Measurements from ENCODE around the gene IRF7. TPM values are rescaled to one million over a fixed set of nuclear protein-coding genes. Genes with fewer than 3 reads are reported as not detected.

The IRF7 gene
- total and polyA plus RNA-seq, 4 donors = 15.7 to 62.4 (median 37.0) TPM

DNA sequence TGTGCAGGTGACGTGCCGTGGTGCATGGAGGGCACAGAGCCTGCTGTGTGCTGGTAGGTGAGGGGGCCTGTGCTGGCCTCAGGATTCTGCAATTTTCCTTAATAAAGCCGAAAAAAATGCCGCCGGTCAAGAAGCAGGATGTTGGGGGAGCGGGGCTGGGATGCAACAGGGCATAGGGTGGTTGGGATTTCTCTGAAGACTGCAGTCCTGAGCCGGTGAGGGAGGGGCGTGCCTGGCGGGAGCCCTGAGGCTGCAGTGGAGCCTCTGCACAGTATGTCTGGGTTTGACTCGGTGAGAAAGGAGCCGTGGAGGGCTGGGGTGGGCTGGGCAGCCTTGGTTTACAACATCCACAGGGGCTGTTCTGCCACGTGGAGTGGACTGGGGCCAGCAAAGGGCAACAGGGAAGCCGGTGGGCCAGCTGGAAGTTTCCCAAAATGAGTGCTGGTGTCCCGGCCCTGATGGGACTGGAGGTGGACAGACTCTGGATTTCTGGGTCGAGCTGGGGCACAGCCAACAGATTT is 7.7 kb upstream of the IRF7 start:
- peaks cover 4 to 21% (median 10%) of the 10 kb centered on the region in 4 donors for H3K4me1 ChIP-seq (ENCODE audit: control insufficient read depth in 4 of 4, insufficient read depth in 4 of 4, low read length in 3 of 4)
- H3K9ac ChIP-seq (ENCODE audit: low read depth in 1 of 2, low read length in 2 of 2) = no peak overlapping the region
- H3K9me3 ChIP-seq (ENCODE audit: control insufficient read depth in 4 of 4, low read length in 3 of 4) = no peaks in the 10 kb centered on the region
- peaks cover 0 to 3% (median 2%) of the 10 kb centered on the region in 4 donors for H3K36me3 ChIP-seq (ENCODE audit: control insufficient read depth in 4 of 4, insufficient read depth in 3 of 4, low read depth in 1 of 4, low read length in 3 of 4)
- no peak for TF ChIP-seq TAF1 (conservative IDR thresholded peaks at IDR 0.05)
- H3K27ac ChIP-seq (ENCODE audit: low read depth in 1 of 2, low read length in 2 of 2) = no peak overlapping the region
- no peak for DNase-seq (ENCODE audit: low spot score)
- WGBS = 80% methylated on average over 15 of the region's 15 CpGs
- H3K4me3 ChIP-seq (ENCODE audit: low read depth in 1 of 3, low read length in 3 of 3) = no peak overlapping the region
- no peaks in the 10 kb centered on the region for H3K27me3 ChIP-seq (ENCODE audit: control insufficient read depth in 4 of 4, insufficient read depth in 4 of 4, low read length in 3 of 4)

DNA sequence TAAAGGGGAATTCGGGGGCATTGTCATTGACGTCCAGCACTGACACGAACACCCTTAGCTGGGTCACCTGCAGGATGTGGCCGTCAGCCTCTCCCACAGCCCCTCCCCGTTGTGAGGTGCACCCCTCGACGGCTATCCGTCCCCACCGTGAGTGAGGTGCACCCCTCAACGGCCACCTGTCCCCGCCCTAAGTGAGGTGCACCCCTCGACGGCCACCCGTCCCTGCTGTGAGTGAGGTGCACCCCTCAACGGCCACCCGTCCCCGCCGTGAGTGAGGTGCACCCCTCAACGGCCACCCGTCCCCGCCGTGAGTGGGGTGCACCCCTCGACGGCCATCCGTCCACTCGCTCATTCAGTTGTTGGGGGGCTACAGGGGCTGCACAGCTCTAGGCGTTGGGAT is 6.1 kb upstream of the IRF7 start:
- no peaks in the 10 kb centered on the region for H3K9me3 ChIP-seq (ENCODE audit: control insufficient read depth in 4 of 4, low read length in 3 of 4)
- no peaks in the 10 kb centered on the region for H3K27me3 ChIP-seq (ENCODE audit: control insufficient read depth in 4 of 4, insufficient read depth in 4 of 4, low read length in 3 of 4)
- H3K4me3 ChIP-seq (ENCODE audit: low read depth in 1 of 3, low read length in 3 of 3) = no peak overlapping the region
- H3K9ac ChIP-seq (ENCODE audit: low read depth in 1 of 2, low read length in 2 of 2) = no peak overlapping the region
- peaks cover 4 to 23% (median 12%) of the 10 kb centered on the region in 4 donors for H3K4me1 ChIP-seq (ENCODE audit: control insufficient read depth in 4 of 4, insufficient read depth in 4 of 4, low read length in 3 of 4)
- peaks cover 0 to 5% (median 2%) of the 10 kb centered on the region in 4 donors for H3K36me3 ChIP-seq (ENCODE audit: control insufficient read depth in 4 of 4, insufficient read depth in 3 of 4, low read depth in 1 of 4, low read length in 3 of 4)
- no peak overlapping the region for H3K27ac ChIP-seq (ENCODE audit: low read depth in 1 of 2, low read length in 2 of 2)
- 89% methylated on average over 27 of the region's 27 CpGs for WGBS
- TF ChIP-seq, protein P1, sequence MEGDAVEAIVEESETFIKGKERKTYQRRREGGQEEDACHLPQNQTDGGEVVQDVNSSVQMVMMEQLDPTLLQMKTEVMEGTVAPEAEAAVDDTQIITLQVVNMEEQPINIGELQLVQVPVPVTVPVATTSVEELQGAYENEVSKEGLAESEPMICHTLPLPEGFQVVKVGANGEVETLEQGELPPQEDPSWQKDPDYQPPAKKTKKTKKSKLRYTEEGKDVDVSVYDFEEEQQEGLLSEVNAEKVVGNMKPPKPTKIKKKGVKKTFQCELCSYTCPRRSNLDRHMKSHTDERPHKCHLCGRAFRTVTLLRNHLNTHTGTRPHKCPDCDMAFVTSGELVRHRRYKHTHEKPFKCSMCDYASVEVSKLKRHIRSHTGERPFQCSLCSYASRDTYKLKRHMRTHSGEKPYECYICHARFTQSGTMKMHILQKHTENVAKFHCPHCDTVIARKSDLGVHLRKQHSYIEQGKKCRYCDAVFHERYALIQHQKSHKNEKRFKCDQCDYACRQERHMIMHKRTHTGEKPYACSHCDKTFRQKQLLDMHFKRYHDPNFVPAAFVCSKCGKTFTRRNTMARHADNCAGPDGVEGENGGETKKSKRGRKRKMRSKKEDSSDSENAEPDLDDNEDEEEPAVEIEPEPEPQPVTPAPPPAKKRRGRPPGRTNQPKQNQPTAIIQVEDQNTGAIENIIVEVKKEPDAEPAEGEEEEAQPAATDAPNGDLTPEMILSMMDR (IDR thresholded peaks at IDR 0.05; ENCODE audit: low read depth, low read length, missing input control) = no peak
- TF ChIP-seq FOXA2 (IDR thresholded peaks at IDR 0.05) (no peak), TAF1 (conservative IDR thresholded peaks at IDR 0.05) (no peak)
- no peak for DNase-seq (ENCODE audit: low spot score)

DNA sequence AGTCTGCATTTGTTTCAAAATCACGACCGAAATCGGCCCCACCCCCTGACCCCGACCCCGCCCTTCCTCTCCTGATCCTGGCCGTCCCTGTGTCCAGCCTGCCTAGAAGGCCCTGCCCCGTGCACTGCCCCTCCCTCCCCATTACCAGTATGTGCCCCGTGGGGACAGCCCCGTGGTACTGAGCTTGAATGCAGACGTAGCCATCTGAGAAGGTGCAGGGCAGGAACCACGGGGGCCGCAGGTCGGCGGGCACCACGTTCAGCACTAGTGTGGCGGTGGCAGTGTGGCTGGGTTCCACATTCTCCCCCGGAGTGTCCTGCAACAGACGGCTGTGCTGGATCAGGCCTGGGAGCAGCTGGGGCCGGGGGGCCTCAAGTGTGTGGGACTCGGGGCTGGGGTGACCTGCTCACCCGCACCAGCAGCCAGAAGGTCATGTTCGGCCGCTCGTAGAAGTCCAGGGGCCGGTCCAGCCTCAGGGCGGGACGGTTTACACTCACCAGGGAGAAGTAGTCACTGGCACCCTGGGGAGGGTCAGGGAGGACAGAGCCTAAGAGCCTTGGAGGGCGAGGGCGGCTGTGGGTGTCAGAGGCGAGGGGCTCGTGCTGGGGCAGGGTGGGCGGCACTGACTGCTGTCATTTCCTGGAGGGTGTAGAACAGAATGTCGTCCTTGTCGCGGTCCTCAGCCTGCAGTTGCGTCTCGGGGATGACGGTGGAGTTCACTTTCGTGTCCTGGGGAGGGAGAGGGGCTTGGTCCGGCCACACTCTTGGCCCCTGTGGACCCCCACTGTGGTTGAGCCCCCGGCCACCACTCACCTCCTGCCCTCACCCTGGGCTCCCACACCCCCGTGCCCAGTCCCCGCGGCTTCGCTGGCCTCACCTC is 5.4 kb upstream of the IRF7 start:
- Histone ChIP-seq H3K36me3 (ENCODE audit: control insufficient read depth in 4 of 4, insufficient read depth in 3 of 4, low read depth in 1 of 4, low read length in 3 of 4) (peaks cover 0 to 5% (median 2%) of the 10 kb centered on the region in 4 donors), H3K4me1 (ENCODE audit: control insufficient read depth in 4 of 4, insufficient read depth in 4 of 4, low read length in 3 of 4) (peaks cover 4 to 29% (median 15%) of the 10 kb centered on the region in 4 donors), H3K27me3 (ENCODE audit: control insufficient read depth in 4 of 4, insufficient read depth in 4 of 4, low read length in 3 of 4) (no peaks in the 10 kb centered on the region), H3K4me3 (ENCODE audit: low read depth in 1 of 3, low read length in 3 of 3) (no peak overlapping the region), H3K27ac (ENCODE audit: low read depth in 1 of 2, low read length in 2 of 2) (no peak overlapping the region), H3K9me3 (ENCODE audit: control insufficient read depth in 4 of 4, low read length in 3 of 4) (no peaks in the 10 kb centered on the region), H3K9ac (ENCODE audit: low read depth in 1 of 2, low read length in 2 of 2) (no peak overlapping the region)
- WGBS = 81% methylated on average over 45 of the region's 45 CpGs
- no peak for DNase-seq (ENCODE audit: low spot score)
- no peak for TF ChIP-seq RXRA (IDR thresholded peaks at IDR 0.05)
- no peak for TF ChIP-seq JUND (IDR thresholded peaks at IDR 0.05)
- no peak for TF ChIP-seq NR2F2 (IDR thresholded peaks at IDR 0.05)
- no peak for TF ChIP-seq TAF1 (conservative IDR thresholded peaks at IDR 0.05)
- TF ChIP-seq YY1 (IDR thresholded peaks at IDR 0.05) = no peak
- TF ChIP-seq HNF4G (IDR thresholded peaks at IDR 0.05) = no peak
- no peak for TF ChIP-seq SP1 (IDR thresholded peaks at IDR 0.05)
- no peak for TF ChIP-seq GABPA (IDR thresholded peaks at IDR 0.05 in 1 of 2, conservative IDR thresholded peaks at IDR 0.05 in 1 of 2)
- no peak for TF ChIP-seq ATF3 (IDR thresholded peaks at IDR 0.05)
- no peak for TF ChIP-seq HNF4A (conservative IDR thresholded peaks at IDR 0.05)
- no peak for TF ChIP-seq FOXA1 (IDR thresholded peaks at IDR 0.05)
- TF ChIP-seq MAX (IDR thresholded peaks at IDR 0.05) = no peak
- no peak for TF ChIP-seq FOXA2 (IDR thresholded peaks at IDR 0.05)
- TF ChIP-seq, protein P1 (IDR thresholded peaks at IDR 0.05; ENCODE audit: low read depth, low read length, missing input control) = no peak
- no peak for TF ChIP-seq REST (IDR thresholded peaks at IDR 0.05)
- no peak for TF ChIP-seq RAD21 (IDR thresholded peaks at IDR 0.05)

Measured in liver (tissue), 9 donors.